ENCODE results near the gene JAKMIP3.

Gene JAKMIP3

DNA sequence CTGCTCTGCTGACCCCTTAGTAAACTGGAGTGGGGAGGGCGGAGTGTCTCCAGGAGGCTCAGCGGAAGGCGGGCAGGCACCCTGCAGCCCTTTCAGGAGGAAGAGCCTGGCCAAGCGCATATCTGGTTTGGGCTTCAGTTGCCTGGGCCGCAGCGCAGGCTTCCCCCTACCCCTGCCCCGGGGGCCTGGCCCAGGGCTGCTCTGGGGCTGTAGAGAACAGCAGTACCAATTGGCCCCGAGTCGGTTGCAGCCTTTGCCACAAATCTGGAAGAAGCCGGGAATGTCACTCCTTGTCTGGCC lies 28.1 kb upstream of the JAKMIP3 start:
- Mint-ChIP-seq H3K9me3 (peaks cover 6% of the 10 kb centered on the region), H3K27me3 (ENCODE audit: low read depth) (peaks cover 93% of the 10 kb centered on the region), H3K27ac (no peak overlapping the region), H3K36me3 (ENCODE audit: low read depth) (no peaks in the 10 kb centered on the region), H3K4me3 (peak overlapping the region; percentile 79 to 81 (median 80)), H3K4me1 (peaks cover 5% of the 10 kb centered on the region)
- TF ChIP-seq, protein P1, sequence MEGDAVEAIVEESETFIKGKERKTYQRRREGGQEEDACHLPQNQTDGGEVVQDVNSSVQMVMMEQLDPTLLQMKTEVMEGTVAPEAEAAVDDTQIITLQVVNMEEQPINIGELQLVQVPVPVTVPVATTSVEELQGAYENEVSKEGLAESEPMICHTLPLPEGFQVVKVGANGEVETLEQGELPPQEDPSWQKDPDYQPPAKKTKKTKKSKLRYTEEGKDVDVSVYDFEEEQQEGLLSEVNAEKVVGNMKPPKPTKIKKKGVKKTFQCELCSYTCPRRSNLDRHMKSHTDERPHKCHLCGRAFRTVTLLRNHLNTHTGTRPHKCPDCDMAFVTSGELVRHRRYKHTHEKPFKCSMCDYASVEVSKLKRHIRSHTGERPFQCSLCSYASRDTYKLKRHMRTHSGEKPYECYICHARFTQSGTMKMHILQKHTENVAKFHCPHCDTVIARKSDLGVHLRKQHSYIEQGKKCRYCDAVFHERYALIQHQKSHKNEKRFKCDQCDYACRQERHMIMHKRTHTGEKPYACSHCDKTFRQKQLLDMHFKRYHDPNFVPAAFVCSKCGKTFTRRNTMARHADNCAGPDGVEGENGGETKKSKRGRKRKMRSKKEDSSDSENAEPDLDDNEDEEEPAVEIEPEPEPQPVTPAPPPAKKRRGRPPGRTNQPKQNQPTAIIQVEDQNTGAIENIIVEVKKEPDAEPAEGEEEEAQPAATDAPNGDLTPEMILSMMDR (IDR thresholded peaks at IDR 0.05; ENCODE audit: unreplicated experiment in 3 of 3) = no peak

DNA sequence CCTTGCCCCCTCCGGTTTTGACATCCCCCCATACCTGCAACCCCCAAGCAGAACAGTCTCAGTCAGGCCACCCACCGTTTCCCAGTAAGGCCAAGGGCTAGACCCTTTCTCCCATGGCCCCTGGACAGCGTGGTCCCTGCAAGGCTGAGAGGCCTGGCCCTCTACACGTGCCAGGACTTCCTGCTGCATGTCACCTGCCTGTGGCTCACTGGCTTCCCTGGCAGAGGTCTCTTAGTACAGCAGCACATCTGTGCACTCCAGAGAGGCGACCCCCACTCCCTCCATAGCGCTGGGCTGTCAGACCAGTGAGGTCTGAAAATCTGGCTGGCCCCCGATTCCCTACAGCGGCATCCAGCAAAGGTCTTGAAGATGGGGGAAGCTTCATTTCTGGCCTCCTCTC lies 26.4 kb upstream of the JAKMIP3 start:
- H3K36me3 Mint-ChIP-seq (ENCODE audit: low read depth) = no peaks in the 10 kb centered on the region
- H3K9me3 Mint-ChIP-seq = peaks cover 3% of the 10 kb centered on the region
- no peak overlapping the region for H3K4me3 Mint-ChIP-seq
- H3K27me3 Mint-ChIP-seq (ENCODE audit: low read depth) = peaks cover 93% of the 10 kb centered on the region
- H3K27ac Mint-ChIP-seq = no peak overlapping the region
- TF ChIP-seq, protein P1 (IDR thresholded peaks at IDR 0.05; ENCODE audit: unreplicated experiment in 3 of 3) = no peak
- peaks cover 5% of the 10 kb centered on the region for H3K4me1 Mint-ChIP-seq

DNA sequence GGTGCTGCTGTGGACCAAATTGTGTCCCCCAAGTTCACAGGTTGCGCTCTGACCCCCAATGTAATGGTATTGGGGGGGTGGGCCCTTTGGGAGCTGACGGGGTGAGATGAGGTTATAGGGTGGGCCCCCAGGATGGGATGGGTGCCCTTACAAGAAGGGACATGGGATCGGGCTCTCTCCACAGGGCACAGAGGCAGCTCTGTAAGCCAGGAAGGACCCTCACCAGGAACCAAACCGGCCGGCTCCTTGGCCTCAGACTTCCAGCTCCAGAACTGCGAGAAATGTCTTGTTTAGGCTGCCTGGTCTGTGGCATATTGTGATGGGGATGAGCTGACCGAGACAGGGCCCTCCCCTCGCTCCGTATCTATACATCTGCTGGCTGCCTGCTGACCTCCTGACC lies 25.7 kb upstream of the JAKMIP3 start:
- peaks cover 93% of the 10 kb centered on the region for H3K27me3 Mint-ChIP-seq (ENCODE audit: low read depth)
- H3K36me3 Mint-ChIP-seq (ENCODE audit: low read depth) = no peaks in the 10 kb centered on the region
- TF ChIP-seq, protein P1 (IDR thresholded peaks at IDR 0.05; ENCODE audit: unreplicated experiment in 3 of 3) = no peak
- H3K27ac Mint-ChIP-seq = no peak overlapping the region
- H3K4me3 Mint-ChIP-seq = no peak overlapping the region
- peaks cover 5% of the 10 kb centered on the region for H3K4me1 Mint-ChIP-seq
- peaks cover 3% of the 10 kb centered on the region for H3K9me3 Mint-ChIP-seq

DNA sequence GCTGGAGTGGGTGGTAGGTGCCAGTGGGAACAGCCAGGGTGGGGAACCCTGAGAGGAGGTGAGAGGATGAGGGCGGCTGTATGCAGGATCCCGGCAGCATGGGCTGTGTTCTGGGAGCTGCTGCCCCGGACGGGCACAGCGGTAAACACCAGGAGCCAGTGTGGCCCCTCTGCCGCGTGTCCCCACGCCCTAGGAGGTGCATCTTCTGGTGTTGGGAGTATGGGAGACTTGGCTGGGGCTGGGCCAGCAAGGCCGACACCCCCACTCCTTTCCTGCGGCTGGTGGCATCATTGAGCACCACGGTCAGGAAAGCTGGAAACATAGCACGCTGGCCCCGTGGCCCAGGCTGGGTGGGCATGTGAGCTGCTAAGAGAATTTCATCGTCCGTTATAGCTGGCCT lies 24.4 kb upstream of the JAKMIP3 start:
- H3K9me3 Mint-ChIP-seq = no peaks in the 10 kb centered on the region
- peaks cover 91% of the 10 kb centered on the region for H3K27me3 Mint-ChIP-seq (ENCODE audit: low read depth)
- TF ChIP-seq, protein P1 (IDR thresholded peaks at IDR 0.05; ENCODE audit: unreplicated experiment in 3 of 3) = no peak
- H3K36me3 Mint-ChIP-seq (ENCODE audit: low read depth) = no peaks in the 10 kb centered on the region
- no peak overlapping the region for H3K27ac Mint-ChIP-seq
- H3K4me3 Mint-ChIP-seq = no peak overlapping the region
- peaks cover 5% of the 10 kb centered on the region for H3K4me1 Mint-ChIP-seq

DNA sequence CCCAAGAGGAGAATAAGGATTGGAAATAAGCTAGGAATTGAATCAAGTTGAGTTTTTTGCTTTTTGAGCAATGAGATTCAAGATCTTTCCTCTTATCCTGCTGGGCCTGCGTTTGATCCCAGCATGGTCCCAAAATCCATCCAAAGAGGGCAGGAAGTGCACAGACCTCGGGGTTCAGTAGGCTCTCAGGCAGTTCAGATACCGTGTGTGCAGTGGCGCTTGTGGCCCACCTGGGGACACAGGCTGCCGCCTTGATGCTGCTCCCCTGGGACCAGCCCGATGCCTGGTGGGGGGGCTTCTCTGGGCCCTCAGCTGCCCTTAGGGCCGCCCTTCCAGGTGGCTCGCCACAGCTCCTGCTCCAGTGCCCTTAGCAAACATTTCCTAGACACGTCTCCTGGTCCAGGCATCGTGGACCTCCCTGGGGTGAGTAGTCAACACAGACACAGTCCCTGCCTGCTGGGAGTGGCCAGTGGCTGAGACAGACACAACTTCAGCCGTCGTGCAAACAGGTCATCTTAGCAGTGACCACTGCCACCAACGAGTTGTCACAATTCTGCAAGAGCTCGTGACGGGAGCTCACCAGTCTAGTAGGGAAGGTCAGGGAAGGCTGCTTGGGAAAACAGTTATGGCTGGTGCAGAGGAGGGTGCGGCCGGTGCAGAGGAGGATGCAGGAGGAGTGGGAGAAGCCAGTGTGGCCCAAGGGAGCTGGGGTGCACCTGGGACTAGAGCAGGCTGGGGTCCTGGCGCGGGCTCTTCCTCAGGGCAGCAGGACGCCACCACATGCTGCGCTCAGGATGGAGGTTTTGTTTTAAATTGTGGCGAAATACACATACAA lies 21.7 kb upstream of the JAKMIP3 start:
- no peak overlapping the region for H3K27ac Mint-ChIP-seq
- no peaks in the 10 kb centered on the region for H3K9me3 Mint-ChIP-seq
- H3K4me1 Mint-ChIP-seq = no peaks in the 10 kb centered on the region
- TF ChIP-seq, protein P1 (IDR thresholded peaks at IDR 0.05; ENCODE audit: unreplicated experiment in 3 of 3) = no peak
- H3K4me3 Mint-ChIP-seq = no peak overlapping the region
- H3K27me3 Mint-ChIP-seq (ENCODE audit: low read depth) = peaks cover 85% of the 10 kb centered on the region
- H3K36me3 Mint-ChIP-seq (ENCODE audit: low read depth) = no peaks in the 10 kb centered on the region

DNA sequence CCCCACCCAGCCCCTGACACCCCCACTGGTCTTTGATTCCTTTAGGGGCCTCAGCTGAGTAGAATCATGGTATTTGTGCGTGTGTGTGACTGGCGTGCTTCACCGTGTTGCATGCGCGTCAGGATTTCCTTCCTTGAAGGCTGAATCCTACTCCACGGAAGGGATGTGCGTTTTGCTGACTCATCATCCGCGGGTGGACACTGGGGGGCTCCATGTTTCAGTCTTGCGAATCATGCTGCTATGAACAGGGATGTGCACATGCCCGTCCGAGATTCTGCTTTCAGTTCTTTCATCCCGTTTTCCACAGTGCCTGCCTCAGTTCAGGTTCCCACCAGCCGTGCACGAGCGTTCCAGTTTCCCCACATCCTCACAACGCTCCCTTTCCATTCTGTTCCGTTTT lies 20.9 kb upstream of the JAKMIP3 start:
- Mint-ChIP-seq H3K9me3 (peaks cover 4% of the 10 kb centered on the region), H3K4me3 (no peak overlapping the region), H3K27me3 (ENCODE audit: low read depth) (peaks cover 82% of the 10 kb centered on the region), H3K36me3 (ENCODE audit: low read depth) (no peaks in the 10 kb centered on the region), H3K27ac (no peak overlapping the region), H3K4me1 (no peaks in the 10 kb centered on the region)
- TF ChIP-seq, protein P1 (IDR thresholded peaks at IDR 0.05; ENCODE audit: unreplicated experiment in 3 of 3) = no peak

All from nephron (organoid).